Vagina (tissue), 2 donors: ENCODE measurements around the gene ALPK1.

Experiments
- POLR2A ChIP-seq, 2 donors: fragments of 450-650 bp; IDR thresholded peaks; one replicate each; pipeline ENCODE4 v1.6.1; 2017; ENCODE audit warnings: antibody characterized with exemption in 2 of 2, mild to moderate bottlenecking in 2 of 2, moderate library complexity in 2 of 2
- TF ChIP-seq, protein P1 (sequence below), 3 experiments: fragments of 450-650 bp in 2 of 3; fragments of 200-600 bp in 1 of 3; sonication (generic) in 1 of 3; IDR thresholded peaks; one replicate each; pipeline ENCODE4 v1.5.1; 2017 to 2019; ENCODE audit warnings: antibody characterized with exemption in 3 of 3, mild to moderate bottlenecking in 2 of 3, moderate library complexity in 2 of 3

DNA sequence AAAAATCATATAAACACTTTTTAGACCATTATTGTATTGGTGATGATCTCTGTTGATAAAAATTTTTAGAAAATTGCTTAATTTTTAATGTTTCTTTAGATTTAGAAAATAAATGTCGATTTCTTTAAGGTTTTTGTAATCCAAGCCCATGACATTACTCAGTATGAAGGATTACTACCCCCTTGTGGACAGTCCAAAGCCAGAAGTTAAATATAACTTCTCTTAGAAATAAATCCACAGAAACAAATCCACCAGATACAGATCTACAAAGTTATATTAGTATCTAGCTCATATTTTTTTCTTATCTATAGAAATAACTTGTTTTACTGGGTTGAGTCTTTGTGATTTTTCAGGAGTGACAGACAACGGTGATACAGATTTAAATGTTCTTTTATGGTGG is 30.3 kb upstream of the ALPK1 start:
- TF ChIP-seq, protein P1, sequence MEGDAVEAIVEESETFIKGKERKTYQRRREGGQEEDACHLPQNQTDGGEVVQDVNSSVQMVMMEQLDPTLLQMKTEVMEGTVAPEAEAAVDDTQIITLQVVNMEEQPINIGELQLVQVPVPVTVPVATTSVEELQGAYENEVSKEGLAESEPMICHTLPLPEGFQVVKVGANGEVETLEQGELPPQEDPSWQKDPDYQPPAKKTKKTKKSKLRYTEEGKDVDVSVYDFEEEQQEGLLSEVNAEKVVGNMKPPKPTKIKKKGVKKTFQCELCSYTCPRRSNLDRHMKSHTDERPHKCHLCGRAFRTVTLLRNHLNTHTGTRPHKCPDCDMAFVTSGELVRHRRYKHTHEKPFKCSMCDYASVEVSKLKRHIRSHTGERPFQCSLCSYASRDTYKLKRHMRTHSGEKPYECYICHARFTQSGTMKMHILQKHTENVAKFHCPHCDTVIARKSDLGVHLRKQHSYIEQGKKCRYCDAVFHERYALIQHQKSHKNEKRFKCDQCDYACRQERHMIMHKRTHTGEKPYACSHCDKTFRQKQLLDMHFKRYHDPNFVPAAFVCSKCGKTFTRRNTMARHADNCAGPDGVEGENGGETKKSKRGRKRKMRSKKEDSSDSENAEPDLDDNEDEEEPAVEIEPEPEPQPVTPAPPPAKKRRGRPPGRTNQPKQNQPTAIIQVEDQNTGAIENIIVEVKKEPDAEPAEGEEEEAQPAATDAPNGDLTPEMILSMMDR (IDR thresholded peaks at IDR 0.05): peak in 1 of 3 experiments; percentile 10
- no peak for TF ChIP-seq POLR2A (IDR thresholded peaks at IDR 0.05)
